Measurements from ENCODE around the gene NXPE3.
A peak's percentile ranks its signal among the peaks of the same experiment; 100 is the strongest.

The NXPE3 gene

GRCh38 chr3:101802179-101802578 is 23.2 kb downstream of the NXPE3 start:
- DNase-seq (ENCODE audit: low spot score) = no peak

- peak; percentile 63 for DNase-seq (ENCODE audit: low spot score)
Observed at GRCh38 chr3:101803173-101803782, 24.3 kb downstream of the NXPE3 start.

DNA sequence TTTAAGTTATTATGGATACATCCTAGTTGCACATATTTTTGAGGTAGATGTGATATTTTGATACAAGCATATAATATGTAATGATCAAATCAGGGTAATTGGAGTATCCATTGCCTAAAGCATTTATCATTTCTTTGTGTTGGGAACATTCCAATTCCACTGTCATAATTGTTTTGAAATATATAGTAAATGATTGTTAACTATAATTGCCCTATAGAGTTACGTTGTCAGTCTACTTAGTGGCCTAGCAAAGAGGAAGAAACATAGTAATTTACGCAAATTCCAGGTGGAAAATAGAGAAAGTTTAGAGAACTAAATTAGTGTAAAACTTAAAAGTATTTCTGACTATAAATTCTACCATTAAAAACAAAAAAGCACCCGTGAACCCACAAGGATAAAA is 24.9 kb downstream of the NXPE3 start:
- DNase-seq (ENCODE audit: low spot score) = no peak

- no peak for DNase-seq (ENCODE audit: low spot score)
Observed at GRCh38 chr3:101806491-101806890, 27.5 kb downstream of the NXPE3 start.

DNA sequence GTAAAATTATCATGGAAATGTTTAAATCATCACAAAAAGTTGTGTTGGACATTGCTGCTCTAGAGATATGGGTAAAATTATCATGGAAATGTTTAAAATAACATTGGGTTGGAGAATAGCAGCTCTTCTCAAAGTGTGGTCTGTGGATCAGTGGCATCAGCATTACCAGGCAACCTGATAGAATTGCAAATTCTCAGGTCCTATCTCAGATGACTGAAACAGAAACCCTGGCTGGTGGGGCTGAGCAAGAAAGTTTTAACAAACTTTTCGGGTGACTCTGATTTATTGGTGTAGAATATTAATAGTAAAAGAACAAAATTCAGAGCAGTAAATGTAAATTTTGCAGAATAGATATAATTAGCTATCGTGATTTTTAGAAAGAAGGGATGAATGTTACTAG is 28.9 kb downstream of the NXPE3 start:
- DNase-seq (ENCODE audit: low spot score) = no peak

GRCh38 chr3:101809178-101810021 is 30.4 kb downstream of the NXPE3 start:
- DNase-seq (ENCODE audit: low spot score) = peak; percentile 37

DNA sequence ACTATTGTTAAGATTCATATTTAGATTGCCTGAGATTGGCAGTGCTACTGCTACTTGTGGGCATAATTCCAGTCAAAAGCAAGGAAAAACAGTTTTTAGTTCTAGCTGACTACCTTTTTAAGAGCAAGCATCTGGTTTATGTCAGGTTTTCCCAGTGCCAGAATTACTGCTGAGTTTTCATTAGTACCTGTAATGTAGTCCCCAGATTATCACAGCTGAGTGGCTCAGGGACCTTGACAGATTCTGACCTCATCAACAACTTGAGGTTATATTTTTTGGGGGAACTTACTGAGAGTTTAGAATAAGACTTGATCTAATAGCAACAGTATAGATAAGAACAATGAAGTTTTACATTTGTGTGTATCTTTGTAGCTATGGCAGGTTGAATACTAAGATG is 31.0 kb downstream of the NXPE3 start:
- peak; percentile 80 for DNase-seq (ENCODE audit: low spot score)

GRCh38 chr3:101811875-101812274 is 32.9 kb downstream of the NXPE3 start:
- no peak for DNase-seq (ENCODE audit: low spot score)

DNA sequence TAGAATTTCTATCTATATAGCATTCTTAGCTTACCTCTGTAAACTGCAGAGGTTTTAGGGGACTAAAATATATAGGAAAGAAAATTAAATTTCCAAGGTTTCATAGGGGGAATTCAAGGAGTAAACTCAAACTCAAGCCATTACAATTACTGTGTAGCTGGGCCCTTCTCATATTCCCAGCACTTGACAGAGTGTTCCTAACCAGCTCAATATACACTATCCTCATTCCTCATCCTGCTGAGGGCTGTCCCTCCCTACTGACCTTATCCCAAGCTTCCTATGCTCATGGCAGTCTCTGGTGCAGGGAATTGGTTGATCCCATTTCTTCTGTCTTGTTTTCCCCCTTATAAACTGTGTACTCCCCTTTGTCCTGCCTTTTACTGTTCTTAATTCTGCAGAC is 33.9 kb downstream of the NXPE3 start:
- no peak for DNase-seq (ENCODE audit: low spot score)

- peak; percentile 16 for DNase-seq (ENCODE audit: low spot score)
Observed at GRCh38 chr3:101813817-101814440, 34.9 kb downstream of the NXPE3 start.

DNA sequence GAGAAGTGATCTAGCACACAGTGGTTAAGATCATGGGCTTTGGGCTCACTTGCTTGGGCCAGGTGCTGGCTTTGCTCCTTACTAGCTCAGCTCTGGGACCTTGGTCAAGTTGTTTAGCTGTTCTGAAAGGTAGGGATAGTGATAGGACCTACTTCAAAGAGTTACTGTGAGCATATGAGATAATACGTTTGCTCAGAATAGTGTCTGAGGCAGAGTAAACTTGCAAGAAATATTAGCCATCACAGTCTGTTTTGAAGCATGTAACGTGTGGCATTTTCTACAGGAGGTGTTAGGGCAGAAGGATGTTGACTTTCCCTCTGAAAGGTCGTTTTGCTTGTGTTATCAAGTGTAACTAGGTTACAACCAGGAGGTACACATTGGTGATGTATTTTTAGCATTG is 35.8 kb downstream of the NXPE3 start:
- DNase-seq (ENCODE audit: low spot score) = no peak

DNA sequence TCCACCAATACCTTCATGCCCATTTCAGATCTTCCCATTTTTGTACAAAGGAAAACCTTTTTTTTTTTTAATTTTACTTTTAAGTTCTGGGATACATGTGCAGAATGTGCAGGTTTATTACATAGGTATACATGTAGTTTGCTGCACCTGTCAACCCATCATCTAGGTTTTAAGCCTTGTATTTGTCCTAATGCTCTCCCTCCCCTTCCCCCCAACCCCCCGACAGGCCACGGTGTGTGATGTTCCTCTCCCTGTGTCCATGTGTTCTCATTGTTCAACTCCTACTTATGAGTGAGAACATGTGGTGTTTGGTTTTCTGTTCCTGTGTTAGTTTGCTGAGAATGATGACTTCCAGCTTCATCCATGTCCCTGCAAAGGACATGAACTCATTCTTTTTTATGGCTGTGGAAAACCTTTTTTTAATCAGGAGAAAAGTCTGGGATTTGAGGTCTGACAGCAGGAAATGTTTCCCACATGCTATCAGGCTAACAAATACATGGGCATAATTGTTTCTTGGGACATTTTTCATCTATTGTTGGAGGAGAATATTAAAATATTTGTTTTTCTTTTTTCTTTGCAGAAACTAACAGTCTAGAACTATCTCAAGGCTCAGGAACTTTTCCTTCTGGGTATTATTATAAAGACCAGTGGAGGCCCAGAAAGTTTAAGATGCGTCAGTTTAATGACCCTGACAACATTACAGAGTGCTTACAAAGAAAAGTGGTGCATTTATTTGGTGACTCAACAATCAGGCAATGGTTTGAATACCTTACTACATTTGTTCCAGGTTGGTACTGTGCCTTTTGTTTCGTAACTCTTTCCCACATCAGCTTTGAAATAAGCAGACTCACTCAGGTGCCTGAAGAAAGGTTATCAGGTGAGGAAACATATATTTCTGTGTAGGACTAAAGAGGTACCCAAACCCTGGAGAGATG is 37.5 kb downstream of the NXPE3 start:
- no peak for DNase-seq (ENCODE audit: low spot score)

- DNase-seq (ENCODE audit: low spot score) = no peak
Observed at GRCh38 chr3:101817992-101818391, 39.0 kb downstream of the NXPE3 start.

DNA sequence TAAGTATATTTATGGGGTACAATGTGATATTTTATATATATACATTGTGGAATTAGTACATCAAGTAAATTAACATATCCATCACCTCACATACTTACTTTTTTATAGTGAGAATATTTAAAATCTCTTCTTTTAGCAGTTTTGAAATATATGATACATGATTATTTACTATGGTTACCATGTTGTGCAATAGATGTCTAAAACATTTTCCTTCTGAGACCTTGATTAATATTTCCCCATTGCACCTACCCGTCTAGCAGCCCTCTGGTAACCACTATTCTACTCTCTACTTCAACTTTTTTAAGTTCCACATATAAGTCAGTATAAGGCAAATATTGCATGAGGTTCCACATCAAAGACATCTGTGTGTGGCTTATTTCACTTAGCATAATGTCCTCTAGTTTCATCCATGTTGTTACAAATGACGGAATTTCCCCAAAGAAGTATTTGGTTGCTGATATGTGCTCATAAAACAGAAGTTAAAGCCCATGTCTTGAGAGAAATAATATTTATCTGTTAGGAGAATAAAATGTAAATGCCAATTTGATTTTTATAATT is 40.7 kb downstream of the NXPE3 start:
- DNase-seq (ENCODE audit: low spot score) = no peak

DNA sequence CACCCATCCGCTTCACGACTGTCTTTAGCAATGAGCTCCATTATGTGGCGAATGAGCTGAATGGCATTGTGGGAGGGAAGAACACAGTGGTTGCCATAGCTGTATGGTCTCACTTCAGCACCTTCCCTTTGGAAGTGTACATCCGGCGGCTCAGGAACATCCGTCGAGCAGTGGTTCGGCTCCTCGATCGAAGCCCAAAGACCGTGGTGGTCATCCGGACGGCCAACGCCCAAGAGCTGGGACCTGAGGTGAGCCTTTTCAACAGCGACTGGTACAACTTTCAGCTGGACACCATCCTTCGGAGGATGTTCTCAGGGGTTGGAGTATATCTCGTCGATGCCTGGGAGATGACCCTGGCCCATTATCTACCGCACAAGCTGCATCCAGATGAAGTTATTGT is 42.5 kb downstream of the NXPE3 start:
- DNase-seq (ENCODE audit: low spot score) = no peak

- DNase-seq (ENCODE audit: low spot score) = no peak
Observed at GRCh38 chr3:101823525-101823924, 44.5 kb downstream of the NXPE3 start.

DNA sequence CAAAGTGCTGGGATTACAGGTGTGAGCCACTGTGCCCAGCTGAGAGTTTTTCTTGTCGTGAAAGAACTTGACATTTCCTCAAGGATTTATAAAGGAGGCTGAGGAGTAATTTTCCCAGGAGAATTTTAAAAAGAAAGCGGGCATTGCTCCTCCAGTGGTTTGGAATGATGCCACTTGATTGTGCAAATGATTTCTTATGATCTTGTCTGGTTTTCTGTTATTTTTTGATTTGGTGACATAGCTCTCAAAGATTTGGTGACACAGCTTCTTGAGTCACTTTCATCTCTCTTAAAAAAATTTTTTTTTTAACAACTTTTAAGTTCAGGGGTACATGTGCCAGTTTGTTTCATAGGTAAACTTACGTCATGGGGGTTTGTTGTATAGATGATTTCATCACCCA is 45.7 kb downstream of the NXPE3 start:
- DNase-seq (ENCODE audit: low spot score) = no peak

GRCh38 chr3:101825904-101826445 is 47.0 kb downstream of the NXPE3 start:
- no peak for DNase-seq (ENCODE audit: low spot score)

DNA sequence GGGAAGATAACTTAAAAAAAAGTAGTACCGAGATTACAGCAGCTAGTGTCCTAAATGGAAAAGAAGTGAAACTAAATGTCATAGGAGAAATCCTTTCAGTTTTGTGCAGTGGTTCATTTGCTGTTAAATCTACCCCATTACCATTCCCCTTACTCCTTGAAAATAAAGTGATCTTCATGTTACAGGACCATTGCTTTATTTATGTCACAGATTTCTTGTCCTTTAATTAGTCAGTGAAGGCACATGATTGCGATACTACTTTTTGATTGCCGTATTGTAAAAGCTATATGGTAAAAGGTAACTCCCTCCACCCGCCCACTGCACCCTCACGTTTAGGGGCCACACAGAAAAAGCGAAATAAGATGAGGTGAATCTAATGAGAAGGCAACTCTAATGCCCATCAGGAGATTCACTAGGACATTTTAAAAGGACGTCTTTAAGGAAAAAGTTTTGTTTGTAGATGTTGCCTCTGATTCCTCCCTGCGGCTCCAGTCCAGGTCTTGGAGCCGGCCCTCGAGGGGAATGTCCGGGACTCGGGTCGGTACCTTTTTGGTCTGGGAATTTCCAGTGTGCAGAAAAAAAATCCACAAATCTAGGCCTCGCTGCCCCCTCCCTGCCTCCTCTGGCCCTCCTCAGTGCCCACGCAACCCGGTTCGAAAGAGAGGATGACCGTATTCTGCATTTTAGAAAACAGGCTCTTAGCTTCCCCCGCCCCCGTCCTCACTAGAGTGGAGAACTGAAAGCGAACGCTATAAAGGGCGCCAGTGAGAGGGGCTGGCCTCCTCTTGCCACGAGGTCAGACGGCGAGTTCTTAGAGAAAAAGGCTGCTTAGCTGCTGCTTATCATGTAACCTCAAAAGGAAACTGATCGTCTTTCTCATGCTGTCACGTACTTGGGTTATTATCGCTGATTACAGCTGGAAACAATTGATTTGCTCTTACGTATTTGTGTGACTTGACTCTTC is 48.5 kb downstream of the NXPE3 start:
- DNase-seq (ENCODE audit: low spot score) = no peak

- DNase-seq (ENCODE audit: low spot score) = no peak
Observed at GRCh38 chr3:101828276-101828675, 49.3 kb downstream of the NXPE3 start.

Data from SK-N-DZ (cell line).